Neuronal stem cell (in vitro differentiated cells): Measurements from ENCODE around the gene CDH13.

Source experiments
- DNase-seq: peaks from one replicate; pipeline ENCODE4 v3.0.0-alpha.2; 2013; ENCODE audit warnings: low spot score
- H2AFZ ChIP-seq: one replicate; pipeline ENCODE4 v1.6.1; 2013; ENCODE audit warnings: mild to moderate bottlenecking, low read length, inconsistent platforms
- H2AK5ac ChIP-seq: 2 replicates; pipeline ENCODE4 v1.6.1; 2013; ENCODE audit warnings: low read depth, mild to moderate bottlenecking, inconsistent platforms, low read length, moderate library complexity, mixed read lengths
- H2BK120ac ChIP-seq: 2 replicates; pipeline ENCODE4 v1.6.1; 2013; ENCODE audit warnings: low read depth, mild to moderate bottlenecking, inconsistent platforms, low read length, moderate library complexity, mixed read lengths
- H2BK12ac ChIP-seq: one replicate; pipeline ENCODE4 v1.6.1; 2013; ENCODE audit warnings: low read length, inconsistent platforms
- H2BK15ac ChIP-seq: 2 replicates; pipeline ENCODE4 v1.6.1; 2013; ENCODE audit warnings: mild to moderate bottlenecking, low read length, inconsistent platforms, mixed read lengths
- H2BK5ac ChIP-seq: one replicate; pipeline ENCODE4 v1.6.1; 2013; ENCODE audit warnings: inconsistent platforms, mild to moderate bottlenecking, low read length, moderate library complexity
- H3K14ac ChIP-seq: one replicate; pipeline ENCODE4 v1.6.1; 2013; ENCODE audit warnings: low read length, inconsistent platforms
- H3K18ac ChIP-seq: 2 replicates; pipeline ENCODE4 v1.6.1; 2013; ENCODE audit warnings: low read length, inconsistent platforms
- H3K23ac ChIP-seq: 2 replicates; pipeline ENCODE4 v1.6.1; 2013; ENCODE audit warnings: low read depth, mild to moderate bottlenecking, mixed read lengths, low read length, inconsistent platforms; ENCODE audit not compliant: poor library complexity
- H3K27ac ChIP-seq: replicated peaks from 3 replicates; pipeline ENCODE4 v1.5.1; 2013; ENCODE audit warnings: low read length, inconsistent platforms
- H3K27me3 ChIP-seq, 3 experiments: 2 replicates each; pipeline ENCODE4 v1.6.1; 2013; ENCODE audit warnings: low read length in 3 of 3, mild to moderate bottlenecking in 2 of 3, inconsistent platforms in 1 of 3, low read depth in 1 of 3, mixed read lengths in 1 of 3, moderate library complexity in 1 of 3; ENCODE audit not compliant: control insufficient read depth in 3 of 3, insufficient read depth in 3 of 3
- H3K36me3 ChIP-seq, 2 donors: replicated peaks in 1 of 2; 2 replicates each; pipeline ENCODE4 v1.6.1; 2013; ENCODE audit warnings: low read length in 2 of 2; ENCODE audit not compliant: control insufficient read depth in 2 of 2, insufficient read depth in 2 of 2
- H3K4ac ChIP-seq: 2 replicates; pipeline ENCODE4 v1.6.1; 2013; ENCODE audit warnings: inconsistent platforms, mild to moderate bottlenecking, low read length, moderate library complexity
- H3K4me1 ChIP-seq, 2 donors: 1 replicate in 1 of 2; 2 replicates in 1 of 2; pipeline ENCODE4 v1.6.1; 2013; ENCODE audit warnings: low read length in 2 of 2, low read depth in 1 of 2; ENCODE audit not compliant: control insufficient read depth in 2 of 2, insufficient read depth in 1 of 2
- H3K4me2 ChIP-seq: one replicate; pipeline ENCODE4 v1.6.1; 2013; ENCODE audit warnings: mild to moderate bottlenecking, low read length, inconsistent platforms; ENCODE audit not compliant: insufficient read depth, poor library complexity, severe bottlenecking
- H3K4me3 ChIP-seq, 2 donors: 2 replicates each; pipeline ENCODE4 v1.5.1; 2013; ENCODE audit warnings: low read length in 2 of 2, mild to moderate bottlenecking in 2 of 2, inconsistent platforms in 1 of 2, moderate library complexity in 1 of 2
- H3K79me1 ChIP-seq: one replicate; pipeline ENCODE4 v1.6.1; 2013; ENCODE audit warnings: low read depth, mild to moderate bottlenecking, inconsistent platforms, low read length, moderate library complexity
- H3K9ac ChIP-seq: one replicate; pipeline ENCODE4 v1.6.1; 2013; ENCODE audit warnings: mild to moderate bottlenecking, low read depth, low read length, inconsistent platforms; ENCODE audit not compliant: poor library complexity
- H3K9me3 ChIP-seq, 2 donors: replicated peaks in 1 of 2; 2 replicates each; pipeline versions ENCODE3 to v1.6.1; 2013; ENCODE audit warnings: low read length in 2 of 2, mild to moderate bottlenecking in 2 of 2, inconsistent platforms in 1 of 2, low read depth in 1 of 2, mixed read lengths in 1 of 2, moderate library complexity in 1 of 2; ENCODE audit not compliant: control insufficient read depth in 2 of 2, insufficient read depth in 1 of 2
- H4K8ac ChIP-seq: one replicate; pipeline ENCODE4 v1.6.1; 2013; ENCODE audit warnings: low read depth, mild to moderate bottlenecking, inconsistent platforms, low read length, moderate library complexity
- H4K91ac ChIP-seq: one replicate; pipeline ENCODE4 v1.6.1; 2013; ENCODE audit warnings: low read length, low read depth, mild to moderate bottlenecking, inconsistent platforms; ENCODE audit not compliant: poor library complexity
- WGBS, 2 donors: extraction: QIAGEN DNeasy Blood & Tissue Kit; methylation state at CpG; one replicate each; pipeline ENCODE4 v1.1.7; 2013; ENCODE audit warnings: missing lambda C conversion rate in 2 of 2, mixed read lengths in 1 of 2; ENCODE audit not compliant: insufficient read length in 2 of 2, insufficient replicate concordance in 1 of 2; ENCODE audit errors: extremely low coverage in 2 of 2; 5-methylcytosine and 5-hydroxymethylcytosine counted together

Gene CDH13

GRCh38 chr16:82782715-82783251, 156.0 kb downstream of the CDH13 start:
- Histone ChIP-seq H4K91ac (no peak overlapping the region), H3K4me3 (no peak overlapping the region), H2BK5ac (no peak overlapping the region), H3K9ac (no peak overlapping the region), H2AK5ac (no peak overlapping the region), H2BK12ac (no peak overlapping the region), H3K14ac (no peak overlapping the region), H3K27ac (no peak overlapping the region), H3K4me2 (no peak overlapping the region), H3K27me3 (peaks cover 0 to 6% (median 0%) of the 10 kb centered on the region in 3 experiments), H3K23ac (no peak overlapping the region), H3K9me3 (no peaks in the 10 kb centered on the region), H3K4me1 (peaks cover 0 to 6% of the 10 kb centered on the region in 2 donors), H4K8ac (no peak overlapping the region), H2BK15ac (no peak overlapping the region), H3K4ac (no peak overlapping the region), H3K36me3 (no peaks in the 10 kb centered on the region), H2AFZ (no peak overlapping the region), H3K18ac (peak overlapping the region; percentile 15), H3K79me1 (no peaks in the 10 kb centered on the region), H2BK120ac (no peak overlapping the region)
- no CpG with 5 or more reads among the region's 11 CpGs for WGBS, 2 donors
- peak; percentile 12 for DNase-seq

DNA sequence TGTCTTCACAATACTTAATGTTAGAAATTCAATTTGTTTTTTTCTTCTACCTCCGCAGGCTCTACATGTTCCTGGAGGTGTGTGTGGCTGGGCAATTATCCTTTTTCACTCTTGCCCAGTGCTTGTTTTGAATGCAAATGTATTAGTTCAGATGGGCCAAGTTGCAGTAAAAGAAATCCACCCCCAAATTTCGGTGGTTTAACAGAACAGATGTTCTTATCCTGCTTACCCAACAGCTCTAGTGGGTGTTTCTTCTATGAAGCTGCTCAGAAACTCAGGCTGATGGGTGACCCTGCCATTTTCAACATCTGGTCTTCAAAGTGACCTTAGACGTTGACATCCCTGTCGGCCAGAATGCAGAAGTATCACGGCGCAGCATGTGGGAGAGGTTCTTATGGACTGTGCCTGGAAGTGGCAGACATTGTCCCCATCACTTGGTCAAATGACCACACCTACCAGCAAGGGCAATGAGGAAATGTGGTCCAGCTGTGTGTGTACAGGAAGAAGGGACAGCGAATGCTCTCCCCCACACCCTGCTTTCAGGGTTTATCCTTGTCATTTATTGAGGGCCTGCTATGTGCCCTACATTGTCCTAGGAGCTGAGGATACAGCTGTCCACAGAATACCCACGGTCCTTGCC, 157.3 kb downstream of the CDH13 start:
- Histone ChIP-seq H3K9ac (no peak overlapping the region), H3K79me1 (no peaks in the 10 kb centered on the region), H3K4me2 (no peak overlapping the region), H3K27me3 (peaks cover 0 to 6% (median 0%) of the 10 kb centered on the region in 3 experiments), H3K14ac (no peak overlapping the region), H3K18ac (no peak overlapping the region), H3K23ac (peak overlapping the region; percentile 14), H3K27ac (no peak overlapping the region), H2BK12ac (no peak overlapping the region), H2AFZ (no peak overlapping the region), H4K91ac (no peak overlapping the region), H3K9me3 (no peaks in the 10 kb centered on the region), H2BK5ac (no peak overlapping the region), H4K8ac (no peak overlapping the region), H2AK5ac (no peak overlapping the region), H3K36me3 (no peaks in the 10 kb centered on the region), H2BK15ac (no peak overlapping the region), H3K4me1 (peaks cover 0 to 6% of the 10 kb centered on the region in 2 donors), H2BK120ac (no peak overlapping the region), H3K4me3 (peak overlapping the region in 1 of 2 donors; percentile 61), H3K4ac (no peak overlapping the region)
- no peak for DNase-seq
- no CpG with 5 or more reads among the region's 8 CpGs for WGBS, 2 donors

DNA sequence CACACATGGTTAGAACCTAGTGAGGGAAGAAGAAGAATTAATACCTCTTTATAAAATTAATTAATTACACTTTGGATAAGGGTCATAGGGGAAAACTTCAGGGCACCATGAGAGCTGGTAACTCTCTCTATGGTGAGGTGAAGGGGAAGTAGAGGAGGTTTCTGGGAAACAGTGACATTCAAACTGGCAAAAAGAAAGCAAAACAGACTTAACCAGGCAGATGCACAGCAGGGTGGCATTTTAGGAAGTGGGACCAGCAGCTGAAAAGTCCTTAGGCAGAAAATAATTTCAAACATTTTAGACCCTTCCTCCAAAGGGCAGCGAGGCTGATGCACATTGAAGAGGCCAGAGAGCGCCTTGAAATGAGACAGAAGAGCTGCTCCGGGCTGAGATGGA, 157.8 kb downstream of the CDH13 start:
- H3K4me1 ChIP-seq: peaks cover 0 to 6% of the 10 kb centered on the region in 2 donors
- H3K18ac ChIP-seq: no peak overlapping the region
- H2AFZ ChIP-seq: no peak overlapping the region
- H3K4me2 ChIP-seq: no peak overlapping the region
- H3K14ac ChIP-seq: no peak overlapping the region
- no peak for DNase-seq
- H3K36me3 ChIP-seq: no peaks in the 10 kb centered on the region
- no peaks in the 10 kb centered on the region for H3K9me3 ChIP-seq
- no peak overlapping the region for H4K91ac ChIP-seq
- no peak overlapping the region for H3K23ac ChIP-seq
- no peak overlapping the region for H3K4ac ChIP-seq
- H2BK5ac ChIP-seq: no peak overlapping the region
- H4K8ac ChIP-seq: no peak overlapping the region
- H2BK12ac ChIP-seq: no peak overlapping the region
- no peaks in the 10 kb centered on the region for H3K79me1 ChIP-seq
- WGBS, 2 donors: no CpG with 5 or more reads among the region's 3 CpGs
- H2BK15ac ChIP-seq: no peak overlapping the region
- H2BK120ac ChIP-seq: no peak overlapping the region
- H3K27ac ChIP-seq: no peak overlapping the region
- no peak overlapping the region for H2AK5ac ChIP-seq
- no peak overlapping the region for H3K4me3 ChIP-seq
- H3K9ac ChIP-seq: no peak overlapping the region
- peaks cover 0 to under 1% (median 0%) of the 10 kb centered on the region in 3 experiments for H3K27me3 ChIP-seq

DNA sequence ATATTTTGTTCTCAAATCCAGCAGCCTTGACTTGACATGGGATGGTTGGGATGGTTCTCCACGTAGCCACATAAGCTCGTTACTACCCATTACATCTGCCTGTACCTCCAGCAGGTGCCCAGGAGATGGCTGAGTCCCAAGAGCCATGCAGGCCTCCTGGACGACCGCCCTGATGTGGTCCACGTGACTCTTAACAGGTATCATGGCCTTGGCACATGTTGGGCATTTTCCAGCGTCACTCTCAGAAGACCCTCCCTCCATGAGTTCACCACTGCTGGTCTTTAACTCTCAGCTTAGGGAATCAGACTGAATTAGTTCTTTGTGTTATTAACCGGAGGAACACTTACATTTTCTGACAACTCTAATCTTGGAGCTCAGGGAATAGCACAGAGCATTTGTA, 161.5 kb downstream of the CDH13 start:
- no peak overlapping the region for H3K4ac ChIP-seq
- no peak overlapping the region for H2AFZ ChIP-seq
- no peak overlapping the region for H3K27ac ChIP-seq
- H3K9me3 ChIP-seq: no peaks in the 10 kb centered on the region
- peaks cover 0 to 5% of the 10 kb centered on the region in 2 donors for H3K4me1 ChIP-seq
- H2BK5ac ChIP-seq: no peak overlapping the region
- no peak overlapping the region for H3K9ac ChIP-seq
- no peak overlapping the region for H2BK120ac ChIP-seq
- H4K91ac ChIP-seq: no peak overlapping the region
- no peak overlapping the region for H3K18ac ChIP-seq
- H3K4me2 ChIP-seq: no peak overlapping the region
- no peak overlapping the region for H2BK15ac ChIP-seq
- no peaks in the 10 kb centered on the region for H3K79me1 ChIP-seq
- no peak overlapping the region for H4K8ac ChIP-seq
- no peak overlapping the region for H3K23ac ChIP-seq
- no peak overlapping the region for H3K4me3 ChIP-seq
- H3K14ac ChIP-seq: no peak overlapping the region
- no peaks in the 10 kb centered on the region for H3K27me3 ChIP-seq
- no peak overlapping the region for H2AK5ac ChIP-seq
- H3K36me3 ChIP-seq: no peaks in the 10 kb centered on the region
- DNase-seq: no peak
- H2BK12ac ChIP-seq: no peak overlapping the region
- no CpG with 5 or more reads among the region's 7 CpGs for WGBS, 2 donors
